GM23248 (cell line): ENCODE data around the gene ZPBP2.

ENCODE experiments used
- EZH2 ChIP-seq: fragments of 200-600 bp; sonication (generic); IDR thresholded peaks from 2 replicates; pipeline ENCODE4 v1.6.1; 2018; ENCODE audit warnings: antibody characterized with exemption, mild to moderate bottlenecking; ENCODE audit not compliant: insufficient read depth, poor library complexity, severe bottlenecking
- EZH2phosphoT487 ChIP-seq: fragments of 200-600 bp; sonication (generic); IDR thresholded peaks from 2 replicates; pipeline ENCODE4 v1.6.1; 2018; ENCODE audit warnings: antibody characterized with exemption, moderate library complexity, mild to moderate bottlenecking, low read depth; ENCODE audit not compliant: insufficient read depth

DNA sequence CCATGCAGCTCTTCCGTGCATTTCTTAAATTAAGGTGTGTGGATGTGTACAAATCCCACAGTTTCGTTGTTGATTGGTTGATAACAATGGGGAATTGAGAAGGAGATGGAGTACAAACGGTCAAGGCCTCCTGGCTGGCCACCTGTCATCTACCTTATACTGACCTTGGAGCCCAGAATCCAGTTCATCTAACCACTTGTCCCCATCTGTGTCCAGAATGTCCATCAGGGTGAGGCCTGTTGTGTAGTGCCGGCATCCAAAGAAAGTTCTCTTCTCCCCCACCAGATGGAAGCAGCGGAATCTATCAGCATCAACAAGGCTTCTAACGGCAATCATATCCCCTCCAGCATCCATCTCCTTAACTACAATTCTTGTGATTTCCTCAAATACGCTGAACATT lies 48.9 kb downstream of the ZPBP2 start:
- TF ChIP-seq EZH2 (no peak), EZH2phosphoT487 (no peak)
